DOHH2 (cell line): ENCODE measurements around the gene NTRK1.

ENCODE experiments used
- H3F3A ChIP-seq: fragments of 200-600 bp; sonication (generic), shearing (Covaris generic); 2 replicates; pipeline ENCODE4 v1.6.0; 2016; ENCODE audit warnings: antibody characterized with exemption, mild to moderate bottlenecking; ENCODE audit not compliant: control insufficient read depth, insufficient read depth
- H3K27ac ChIP-seq: fragments of 200-600 bp; sonication (generic); 2 replicates; pipeline ENCODE4 v1.5.1; 2014; ENCODE audit warnings: low read depth, mild to moderate bottlenecking, low read length, moderate library complexity
- H3K27me3 ChIP-seq: fragments of 200-600 bp; sonication (generic); 2 replicates; pipeline ENCODE4 v1.6.1; 2014; ENCODE audit warnings: mild to moderate bottlenecking, low read length, mixed read lengths; ENCODE audit not compliant: control insufficient read depth
- H3K36me3 ChIP-seq: fragments of 200-600 bp; sonication (generic); 2 replicates; pipeline ENCODE4 v1.6.1; 2014; ENCODE audit warnings: mild to moderate bottlenecking, low read length, moderate library complexity, mixed read lengths; ENCODE audit not compliant: control insufficient read depth
- H3K4me1 ChIP-seq: fragments of 200-600 bp; sonication (generic); 2 replicates; pipeline ENCODE4 v1.6.1; 2014; ENCODE audit warnings: mild to moderate bottlenecking, low read length, mixed read lengths; ENCODE audit not compliant: control insufficient read depth
- H3K4me2 ChIP-seq: fragments of 200-600 bp; sonication (generic); 2 replicates; pipeline ENCODE4 v1.6.0; 2014; ENCODE audit warnings: mild to moderate bottlenecking, low read length, moderate library complexity
- H3K4me3 ChIP-seq: fragments of 200-600 bp; sonication (generic); 2 replicates; pipeline ENCODE4 v1.5.1; 2014; ENCODE audit warnings: mild to moderate bottlenecking, low read length, mixed read lengths
- H3K79me2 ChIP-seq: fragments of 200-600 bp; sonication (generic); 2 replicates; pipeline ENCODE4 v1.6.1; 2014; ENCODE audit warnings: mild to moderate bottlenecking, low read length, mixed read lengths; ENCODE audit not compliant: control insufficient read depth
- H3K9me2 ChIP-seq: fragments of 200-600 bp; sonication (generic); replicated peaks from 2 replicates; pipeline ENCODE4 v1.6.1; 2014; ENCODE audit warnings: mild to moderate bottlenecking, low read length, mixed read lengths; ENCODE audit not compliant: control insufficient read depth
- H3K9me3 ChIP-seq: fragments of 200-600 bp; sonication (generic); 2 replicates; pipeline ENCODE4 v1.6.1; 2014; ENCODE audit warnings: antibody characterized with exemption, low read length, mixed read lengths; ENCODE audit not compliant: control insufficient read depth, insufficient read depth
- H4K20me1 ChIP-seq: fragments of 200-600 bp; sonication (generic); 2 replicates; pipeline ENCODE4 v1.6.0; 2014; ENCODE audit warnings: low read depth, mild to moderate bottlenecking, antibody characterized with exemption, low read length, moderate library complexity; ENCODE audit not compliant: control insufficient read depth, insufficient read depth
- CTCF ChIP-seq: fragments of 200-600 bp; sonication (generic); IDR thresholded peaks from one replicate; pipeline ENCODE4 v1.5.1; 2014; ENCODE audit warnings: antibody characterized with exemption, mild to moderate bottlenecking, low read depth, low read length; ENCODE audit not compliant: poor library complexity, severe bottlenecking
- EZH2phosphoT487 ChIP-seq: fragments of 200-600 bp; sonication (generic); IDR thresholded peaks from 2 replicates; pipeline ENCODE4 v1.6.1; 2017; ENCODE audit warnings: borderline replicate concordance, mild to moderate bottlenecking, antibody characterized with exemption, low read length, moderate library complexity, mixed read lengths

NTRK1 gene

GRCh38 chr1:156877433-156878170, 16.9 kb downstream of the NTRK1 start:
- Histone ChIP-seq H3K9me2 (no peaks in the 10 kb centered on the region), H3K4me1 (no peaks in the 10 kb centered on the region), H3K4me2 (no peak overlapping the region), H3K4me3 (no peak overlapping the region), H3F3A (no peaks in the 10 kb centered on the region), H3K27ac (no peak overlapping the region), H4K20me1 (no peaks in the 10 kb centered on the region), H3K79me2 (no peaks in the 10 kb centered on the region), H3K36me3 (no peaks in the 10 kb centered on the region), H3K27me3 (no peaks in the 10 kb centered on the region), H3K9me3 (no peaks in the 10 kb centered on the region)
- no peak for TF ChIP-seq CTCF
- no peak for TF ChIP-seq EZH2phosphoT487

- H3K4me2 ChIP-seq = no peak overlapping the region
- H3K4me3 ChIP-seq = no peak overlapping the region
- H3K4me1 ChIP-seq = no peaks in the 10 kb centered on the region
- H3K27me3 ChIP-seq = peaks cover 12% of the 10 kb centered on the region
- no peaks in the 10 kb centered on the region for H3K36me3 ChIP-seq
- no peaks in the 10 kb centered on the region for H4K20me1 ChIP-seq
- no peaks in the 10 kb centered on the region for H3K79me2 ChIP-seq
- H3K27ac ChIP-seq = no peak overlapping the region
- H3K9me2 ChIP-seq = no peaks in the 10 kb centered on the region
- no peaks in the 10 kb centered on the region for H3K9me3 ChIP-seq
- H3F3A ChIP-seq = no peaks in the 10 kb centered on the region
- TF ChIP-seq EZH2phosphoT487 = no peak
- no peak for TF ChIP-seq CTCF
Measured at GRCh38 chr1:156879876-156880275, 19.2 kb downstream of the NTRK1 start.

- H3K9me3 ChIP-seq = no peaks in the 10 kb centered on the region
- no peaks in the 10 kb centered on the region for H3F3A ChIP-seq
- no peak overlapping the region for H3K4me2 ChIP-seq
- H3K27me3 ChIP-seq = peaks cover 18% of the 10 kb centered on the region
- no peaks in the 10 kb centered on the region for H3K79me2 ChIP-seq
- no peaks in the 10 kb centered on the region for H3K9me2 ChIP-seq
- H4K20me1 ChIP-seq = no peaks in the 10 kb centered on the region
- H3K36me3 ChIP-seq = no peaks in the 10 kb centered on the region
- no peak for TF ChIP-seq EZH2phosphoT487
- TF ChIP-seq CTCF = no peak
- no peaks in the 10 kb centered on the region for H3K4me1 ChIP-seq
- no peak overlapping the region for H3K27ac ChIP-seq
- H3K4me3 ChIP-seq = no peak overlapping the region
Measured at GRCh38 chr1:156880473-156880872, 19.8 kb downstream of the NTRK1 start.
